HepG2 (cell line): ENCODE measurements around the gene GDPGP1. TPM values are rescaled to one million over a fixed set of nuclear protein-coding genes. Genes with fewer than 3 reads are reported as not detected.
A peak's percentile ranks its signal among the peaks of the same experiment; 100 is the strongest.

Experiments used
- ADNP ChIP-seq: sonication (generic); formaldehyde crosslinking; IDR thresholded peaks from 2 replicates; pipeline ENCODE4 v1.4.0; 2020; ENCODE audit warnings: missing genetic modification reagents
- BCL6 ChIP-seq: IDR thresholded peaks from 2 replicates; pipeline ENCODE4 v1.6.1; 2016; ENCODE audit warnings: missing genetic modification reagents, missing compliant biosample characterization
- BHLHE40 ChIP-seq: IDR thresholded peaks from 2 replicates; pipeline ENCODE4 v1.6.1; 2011; ENCODE audit warnings: low read length, improper control_type of control experiment
- E2F1 ChIP-seq: sonication (generic); formaldehyde crosslinking; IDR thresholded peaks from 2 replicates; pipeline ENCODE4 v1.5.0; 2020; ENCODE audit warnings: missing genetic modification reagents
- ESRRA ChIP-seq: sonication (generic); formaldehyde crosslinking; IDR thresholded peaks from 2 replicates; pipeline ENCODE4 v1.5.1; 2020; ENCODE audit warnings: mild to moderate bottlenecking, low read depth, missing genetic modification reagents
- FOSL2 ChIP-seq: sonication (generic); formaldehyde crosslinking; IDR thresholded peaks from 2 replicates; pipeline ENCODE4 v1.4.0; 2020; ENCODE audit warnings: missing genetic modification reagents
- HBP1 ChIP-seq: IDR thresholded peaks from 2 replicates; pipeline ENCODE4 v1.6.1; 2016; ENCODE audit warnings: low read depth, control low read depth
- HNF4G ChIP-seq, 2 experiments: sonication (generic) in 1 of 2; formaldehyde crosslinking in 1 of 2; IDR thresholded peaks; 2 replicates each; pipeline versions ENCODE4 v1.4.0 to v1.6.1; 2011 to 2020; ENCODE audit warnings: borderline replicate concordance in 2 of 2, low read depth in 2 of 2, mild to moderate bottlenecking in 2 of 2, low read length in 1 of 2, missing genetic modification reagents in 1 of 2, moderate library complexity in 1 of 2
- MTA3 ChIP-seq: sonication (generic); formaldehyde crosslinking; IDR thresholded peaks from 2 replicates; pipeline ENCODE4 v1.4.0; 2020; ENCODE audit warnings: missing genetic modification reagents
- POGZ ChIP-seq: sonication (generic); formaldehyde crosslinking; IDR thresholded peaks from 2 replicates; pipeline ENCODE4 v1.4.0; 2020; ENCODE audit warnings: mild to moderate bottlenecking, missing genetic modification reagents
- SUZ12 ChIP-seq: fragments of 150-350 bp; IDR thresholded peaks from 2 replicates; pipeline ENCODE4 v1.6.1; 2014; ENCODE audit warnings: low read depth, low read length
- TCF12 ChIP-seq, 2 experiments: fragments of 450-650 bp in 1 of 2; sonication (generic) in 1 of 2; formaldehyde crosslinking in 1 of 2; IDR thresholded peaks; 2 replicates each; pipeline versions ENCODE4 v1.6.1 to v1.8.0; 2017 to 2022; ENCODE audit warnings: antibody characterized with exemption in 1 of 2, mild to moderate bottlenecking in 1 of 2, missing genetic modification reagents in 1 of 2, moderate library complexity in 1 of 2
- TMF1 ChIP-seq: sonication (generic); formaldehyde crosslinking; IDR thresholded peaks from 2 replicates; pipeline ENCODE4 v1.8.1; 2022; ENCODE audit warnings: low read depth, missing genetic modification reagents
- ZBTB14 ChIP-seq: sonication (generic); formaldehyde crosslinking; IDR thresholded peaks from 2 replicates; pipeline ENCODE4 v1.4.0; 2020; ENCODE audit warnings: missing genetic modification reagents
- ZNF441 ChIP-seq: sonication (generic); formaldehyde crosslinking; IDR thresholded peaks from 2 replicates; pipeline ENCODE4 v1.7.0; 2021; ENCODE audit warnings: missing genetic modification reagents, borderline replicate concordance
- ZNF451 ChIP-seq: sonication (generic); formaldehyde crosslinking; IDR thresholded peaks from 2 replicates; pipeline ENCODE4 v1.5.0; 2020; ENCODE audit warnings: mild to moderate bottlenecking, missing genetic modification reagents
- ZNF572 ChIP-seq: sonication (generic); formaldehyde crosslinking; IDR thresholded peaks from 2 replicates; pipeline ENCODE4 v1.5.1; 2020; ENCODE audit warnings: mild to moderate bottlenecking, missing genetic modification reagents
- ZNF646 ChIP-seq: sonication (generic); formaldehyde crosslinking; IDR thresholded peaks from 2 replicates; pipeline ENCODE4 v1.9.0; 2021; ENCODE audit warnings: mild to moderate bottlenecking, missing genetic modification reagents
- polyA plus RNA-seq, 8 experiments: library from polyadenylated mRNA; depleted of rRNA in 3 of 8; stranded (reverse) in 7 of 8; unstranded in 1 of 8; fragments of >200 nt; fragmentation: Illumina TruSeq in 4 of 8; extraction: Trizol in 4 of 8; gene quantifications; 2 replicates each; pipeline versions ENCODE4 v1.2.1 to v1.2.3, GENCODE V29; 2011 to 2016; ENCODE audit warnings: low read depth in 4 of 8, missing spikeins in 1 of 8, mixed read lengths in 1 of 8; ENCODE audit not compliant: insufficient read depth in 1 of 8
- total RNA-seq, 5 experiments: library from RNA; depleted of rRNA; stranded (reverse); fragments of >200 nt; fragmentation: Illumina TruSeq; extraction: Trizol; gene quantifications; 2 replicates each; pipeline ENCODE4 v1.2.3, GENCODE V29; 2016; ENCODE audit warnings: low read depth in 1 of 5

Gene GDPGP1
- total and polyA plus RNA-seq, 2 of the 13 experiments (the other 11 are each of a cell fraction or from before 2014, with no cell fraction given) = 1.5 to 4.3 TPM

- TF ChIP-seq ZNF646 (no peak), ZBTB14 (CRISPR knock-in tag) (no peak), ZNF451 (CRISPR knock-in tag) (peak; percentile 18; the same call in 1 of the 2 replicates), ZNF572 (no peak), BHLHE40 (no peak), ZNF441 (CRISPR knock-in tag) (no peak), TCF12 (IDR thresholded peaks at IDR 0.05) (no peak), TCF12 (CRISPR knock-in tag; IDR thresholded peaks at IDR 0.05) (no peak; the same call in 1 of the 2 replicates), BCL6 (CRISPR knock-in tag) (peak; percentile 36; the same call in 1 of the 2 replicates), HBP1 (peak; percentile 24; the same call in 1 of the 2 replicates), MTA3 (CRISPR knock-in tag) (no peak), SUZ12 (no peak), POGZ (CRISPR knock-in tag) (peak; percentile 65), HNF4G (IDR thresholded peaks at IDR 0.05; ENCODE audit: borderline replicate concordance, low read depth, low read length) (no peak), HNF4G (CRISPR knock-in tag; IDR thresholded peaks at IDR 0.05; ENCODE audit: borderline replicate concordance, low read depth) (no peak; the same call in 1 of the 2 replicates), TMF1 (CRISPR knock-in tag) (peak; percentile 94), ESRRA (CRISPR knock-in tag) (0 out of 2 replicates have a peak, but pooled peaks have one; percentile 50), E2F1 (CRISPR knock-in tag) (peak; percentile 79), FOSL2 (CRISPR knock-in tag) (peak; percentile 37), ADNP (no peak)
Observed at GRCh38 chr15:90265271-90266060, 31.5 kb downstream of the GDPGP1 start, which contains the start of gene NGRN (continued).
